ENCODE measurements around the gene NCOA7.
"Not testable (repeated sequence)": the region's sequence is repeated elsewhere in the genome, so short reads cannot be mapped to it uniquely, and the experiment has no call there.

NCOA7 gene

DNA sequence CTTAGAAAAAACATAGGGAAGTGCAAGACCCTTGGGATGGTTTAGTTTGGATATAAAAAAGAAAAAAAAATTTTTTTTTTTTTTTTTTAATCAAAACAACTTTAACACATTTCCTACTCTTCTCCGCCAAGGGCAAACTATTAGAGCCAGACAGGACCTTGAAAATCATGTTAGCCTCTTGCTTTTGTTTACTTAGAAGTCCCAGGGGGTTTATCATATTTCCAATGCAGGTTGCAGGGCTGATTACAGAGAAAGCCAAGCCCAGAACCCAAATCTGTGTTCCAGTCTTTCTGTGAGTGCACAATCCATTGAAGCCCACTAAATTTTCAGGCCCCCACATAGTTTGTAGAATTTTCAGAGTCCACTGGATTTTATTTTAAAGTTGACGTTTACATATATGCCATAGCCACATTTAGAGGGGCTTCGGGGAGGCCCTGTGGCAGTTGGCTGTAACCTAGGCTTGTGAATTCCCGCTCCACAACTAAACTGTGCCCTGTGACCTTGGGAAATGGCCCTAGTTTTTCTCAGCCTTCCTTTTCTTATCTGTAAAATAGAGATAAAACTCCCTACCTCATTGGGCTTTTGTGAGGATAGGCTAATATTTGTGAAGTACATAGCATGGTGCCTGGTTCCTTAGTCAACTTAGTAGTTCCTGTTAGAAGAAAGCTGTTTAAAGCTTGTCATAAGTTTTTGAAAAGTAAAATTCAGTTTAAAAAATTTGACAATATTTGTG is 55.7 kb downstream of the NCOA7 start:
- no peak for ATAC-seq
- H3K27ac Mint-ChIP-seq = no peak overlapping the region
- no peaks in the 10 kb centered on the region for H3K36me3 Mint-ChIP-seq

DNA sequence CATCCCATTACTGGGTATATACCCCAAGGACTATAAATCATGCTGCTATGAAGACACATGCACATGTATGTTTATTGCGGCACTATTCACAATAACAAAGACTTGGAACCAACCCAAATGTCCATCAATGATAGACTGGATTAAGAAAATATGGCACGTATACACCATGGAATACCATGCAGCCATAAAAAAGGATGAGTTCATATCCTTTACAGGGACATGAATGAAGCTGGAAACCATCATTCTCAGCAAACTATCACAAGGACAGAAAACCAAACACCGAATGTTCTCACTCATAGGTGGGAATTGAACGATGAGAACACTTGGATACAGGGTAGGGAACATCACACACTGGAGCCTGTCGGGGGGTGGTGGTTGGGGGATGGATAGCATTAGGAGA is 57.5 kb downstream of the NCOA7 start:
- H3K9me3 Mint-ChIP-seq; H3K4me3 Mint-ChIP-seq; H3K36me3 Mint-ChIP-seq; H3K27ac Mint-ChIP-seq; DNase-seq (ENCODE audit: low spot score in 2 of 2); ATAC-seq: not testable (repeated sequence)
- peaks cover 10% of the 10 kb centered on the region for H3K4me1 Mint-ChIP-seq

More for the DNA sequence above, 55.7 kb downstream of the NCOA7 start:
- Mint-ChIP-seq H3K4me3 (no peak overlapping the region), H3K9me3 (no peaks in the 10 kb centered on the region), H3K4me1 (peaks cover 8% of the 10 kb centered on the region)
- no peak for DNase-seq (ENCODE audit: low spot score in 2 of 2)

DNA sequence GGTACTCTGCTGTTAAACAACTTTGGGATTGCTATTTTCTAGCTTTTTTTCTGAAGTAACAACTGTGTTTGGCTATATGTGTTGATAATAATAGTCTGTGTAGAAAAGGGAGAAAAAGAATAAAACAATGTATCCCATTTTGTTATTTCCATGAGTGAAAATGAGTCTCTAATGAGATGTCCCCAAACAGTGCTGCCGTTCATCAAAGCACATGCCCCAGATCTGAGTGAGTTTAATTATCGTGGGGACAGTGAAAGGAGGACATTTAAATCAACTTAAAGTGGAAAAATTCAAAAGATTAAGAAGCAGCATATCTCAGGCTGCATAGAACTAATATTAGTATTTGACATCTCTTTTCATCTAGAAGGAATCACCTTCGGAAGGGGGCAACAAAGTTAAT is 59.6 kb downstream of the NCOA7 start:
- Mint-ChIP-seq H3K4me3 (no peak overlapping the region), H3K36me3 (peaks cover 14% of the 10 kb centered on the region), H3K9me3 (no peaks in the 10 kb centered on the region), H3K27ac (no peak overlapping the region), H3K4me1 (peaks cover 23% of the 10 kb centered on the region)
- ATAC-seq (no peak), DNase-seq (ENCODE audit: low spot score in 2 of 2) (no peak)

DNA sequence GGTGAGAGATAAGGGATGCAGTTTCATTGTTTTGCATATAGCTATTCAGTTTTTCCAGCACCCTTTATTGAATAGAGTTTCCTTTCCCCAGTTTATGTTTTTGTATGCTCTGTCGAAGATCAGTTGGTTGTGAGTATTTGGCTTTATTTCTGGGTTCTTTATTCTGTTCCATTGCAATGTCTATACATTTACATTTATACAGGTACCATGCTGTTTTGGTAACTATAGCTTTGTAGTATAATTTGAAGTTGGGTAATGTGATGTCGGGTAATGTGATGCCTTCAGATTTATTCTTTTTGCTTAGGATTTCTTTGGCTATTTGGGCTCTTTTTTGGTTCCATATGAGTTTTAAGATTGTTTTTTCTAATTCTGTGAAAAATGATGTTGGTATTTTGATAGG is 61.8 kb downstream of the NCOA7 start:
- peaks cover 28% of the 10 kb centered on the region for H3K36me3 Mint-ChIP-seq
- ATAC-seq = no peak
- H3K4me3 Mint-ChIP-seq = no peak overlapping the region
- no peak overlapping the region for H3K27ac Mint-ChIP-seq
- no peaks in the 10 kb centered on the region for H3K9me3 Mint-ChIP-seq
- peaks cover 34% of the 10 kb centered on the region for H3K4me1 Mint-ChIP-seq
- DNase-seq (ENCODE audit: low spot score in 2 of 2) = no peak

- no peak for DNase-seq (ENCODE audit: low spot score in 2 of 2)
- Mint-ChIP-seq H3K4me3 (no peak overlapping the region), H3K9me3 (no peaks in the 10 kb centered on the region), H3K36me3 (peaks cover 34% of the 10 kb centered on the region), H3K4me1 (peaks cover 34% of the 10 kb centered on the region), H3K27ac (no peak overlapping the region)
- no peak for ATAC-seq
Measured at GRCh38 chr6:125853168-125853567, 62.4 kb downstream of the NCOA7 start.

DNA sequence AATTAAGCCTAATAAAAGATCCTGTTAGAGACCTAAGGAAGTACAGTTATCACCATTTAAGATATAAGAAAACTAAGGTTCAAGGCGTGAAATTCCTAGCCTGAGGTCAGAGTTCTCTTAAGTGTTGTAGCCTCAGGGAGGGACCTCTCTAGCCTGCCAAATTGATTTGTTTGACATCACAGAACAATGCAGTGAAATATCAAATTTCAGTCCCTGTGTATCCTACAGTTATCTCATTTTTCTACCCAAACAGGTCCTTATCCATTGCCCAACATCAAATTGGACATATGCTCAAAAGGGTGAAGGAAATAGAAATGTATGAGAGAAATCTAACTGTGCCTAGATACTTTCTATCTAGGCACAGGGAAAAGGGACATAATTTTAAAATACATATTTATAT is 63.0 kb downstream of the NCOA7 start:
- ATAC-seq = no peak
- H3K9me3 Mint-ChIP-seq = no peaks in the 10 kb centered on the region
- H3K4me1 Mint-ChIP-seq = peaks cover 37% of the 10 kb centered on the region
- DNase-seq (ENCODE audit: low spot score in 2 of 2) = no peak
- H3K4me3 Mint-ChIP-seq = no peak overlapping the region
- no peak overlapping the region for H3K27ac Mint-ChIP-seq
- H3K36me3 Mint-ChIP-seq = peaks cover 38% of the 10 kb centered on the region

DNA sequence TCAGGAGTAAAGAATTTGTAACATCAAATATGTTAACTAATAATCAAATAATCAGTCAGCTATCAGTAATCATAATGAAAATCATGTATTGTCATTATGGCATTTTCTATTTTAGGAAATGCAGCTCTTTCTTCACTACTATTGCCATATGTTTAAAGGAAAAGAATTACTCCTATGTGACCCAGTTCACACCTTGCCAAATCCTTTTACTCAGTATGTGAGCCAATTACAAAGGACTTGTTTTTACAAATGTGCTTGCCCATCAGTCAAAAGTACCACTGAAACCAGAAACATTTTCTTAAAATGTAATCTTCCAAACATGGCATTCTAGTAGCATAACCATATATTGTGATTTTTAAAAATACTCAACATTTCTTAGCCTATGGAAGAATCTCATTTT is 63.6 kb downstream of the NCOA7 start:
- H3K27ac Mint-ChIP-seq = peak overlapping the region; percentile 10
- no peaks in the 10 kb centered on the region for H3K9me3 Mint-ChIP-seq
- H3K36me3 Mint-ChIP-seq = peaks cover 44% of the 10 kb centered on the region
- no peak overlapping the region for H3K4me3 Mint-ChIP-seq
- ATAC-seq = no peak
- DNase-seq (ENCODE audit: low spot score in 2 of 2) = no peak
- peaks cover 41% of the 10 kb centered on the region for H3K4me1 Mint-ChIP-seq

DNA sequence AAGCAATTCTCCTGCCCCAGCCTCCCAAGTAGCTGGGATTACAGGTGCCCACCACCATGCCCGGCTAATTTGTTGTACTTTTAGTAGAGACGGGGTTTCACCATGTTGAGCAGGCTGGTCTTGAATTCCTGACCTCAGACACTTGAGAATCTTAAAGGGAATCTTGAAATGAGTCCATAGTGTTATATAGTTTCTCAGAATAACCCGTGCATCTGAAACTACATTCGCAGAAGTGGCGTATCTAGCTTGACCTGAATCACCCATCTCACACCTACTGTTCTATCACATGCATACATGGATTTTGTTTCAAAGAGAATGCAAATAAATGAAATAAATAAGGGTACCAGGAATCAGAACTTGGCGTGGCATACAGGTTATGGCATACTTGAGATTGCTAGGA is 65.0 kb downstream of the NCOA7 start:
- no peaks in the 10 kb centered on the region for H3K9me3 Mint-ChIP-seq

DNA sequence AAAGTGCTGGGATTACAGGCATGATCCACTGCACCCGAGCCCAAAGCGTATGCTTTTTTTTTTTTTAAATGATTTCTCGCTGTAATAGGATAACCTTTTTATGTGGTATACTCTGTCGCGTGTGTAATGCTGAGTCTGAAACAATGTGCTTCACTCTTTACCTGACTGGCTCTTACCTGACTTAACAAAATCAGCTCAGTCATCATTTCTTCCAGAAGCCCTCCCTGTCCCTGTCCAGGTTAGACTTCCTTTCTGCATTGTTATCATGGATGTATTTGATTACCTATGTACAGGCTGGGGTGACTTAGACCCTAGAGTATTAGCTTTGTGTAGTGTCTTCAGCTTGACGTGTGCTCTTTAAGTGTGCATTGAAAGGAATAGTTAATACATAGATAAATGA is 67.1 kb downstream of the NCOA7 start:
- H3K27ac Mint-ChIP-seq = no peak overlapping the region
- H3K4me3 Mint-ChIP-seq = no peak overlapping the region
- peaks cover 36% of the 10 kb centered on the region for H3K4me1 Mint-ChIP-seq
- H3K36me3 Mint-ChIP-seq = peaks cover 48% of the 10 kb centered on the region
- DNase-seq (ENCODE audit: low spot score in 2 of 2) (no peak), ATAC-seq (no peak)
- H3K9me3 Mint-ChIP-seq = no peaks in the 10 kb centered on the region

More for the DNA sequence above, 65.0 kb downstream of the NCOA7 start:
- ATAC-seq = peak; percentile 98
- peaks cover 44% of the 10 kb centered on the region for H3K36me3 Mint-ChIP-seq
- peak overlapping the region; percentile 30 for H3K27ac Mint-ChIP-seq
- DNase-seq (ENCODE audit: low spot score in 2 of 2) = no peak
- peaks cover 41% of the 10 kb centered on the region for H3K4me1 Mint-ChIP-seq
- H3K4me3 Mint-ChIP-seq = no peak overlapping the region

DNA sequence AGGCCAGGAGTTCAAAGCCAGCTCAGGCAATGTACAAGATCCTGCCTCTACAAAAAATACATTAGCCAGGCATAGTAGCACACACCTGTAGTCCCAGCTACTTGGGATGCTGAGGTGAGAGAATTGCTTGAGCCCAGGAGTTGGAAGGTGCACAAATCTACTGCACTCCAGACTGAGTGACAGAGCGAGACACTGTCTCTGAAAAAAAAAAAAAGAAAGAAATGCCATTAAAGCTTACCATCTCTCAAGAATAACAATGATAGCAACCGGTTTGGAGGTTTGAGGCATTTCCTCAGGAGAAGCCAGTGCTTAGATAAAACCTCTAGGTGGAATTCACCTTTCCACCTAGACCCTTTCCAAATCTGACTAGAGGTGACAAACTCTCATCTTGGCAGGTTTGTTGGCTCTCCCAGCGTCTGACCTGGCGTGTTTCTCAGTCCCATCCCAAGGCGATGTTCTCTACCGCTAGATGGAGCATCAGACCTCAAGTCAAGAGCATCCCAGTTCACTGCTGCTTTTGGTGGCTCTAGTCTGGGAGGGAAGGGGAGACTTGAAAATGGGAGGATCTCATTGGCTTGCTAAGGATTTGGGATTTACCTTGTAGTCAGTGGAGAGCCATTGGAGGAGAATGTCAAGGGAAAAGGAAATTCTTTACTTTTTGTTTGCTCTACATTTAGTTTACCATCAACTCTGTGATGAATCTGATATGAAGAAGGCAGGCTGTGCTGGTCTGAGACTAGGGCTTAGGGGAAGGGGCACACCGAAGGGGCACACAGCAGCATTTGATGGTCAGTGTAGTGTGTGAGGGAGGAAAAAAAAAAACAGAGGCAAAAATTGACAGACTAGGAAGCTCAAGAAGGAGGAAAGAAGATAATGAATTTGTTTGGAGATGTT is 67.9 kb downstream of the NCOA7 start:
- ATAC-seq = peak; percentile 67
- H3K36me3 Mint-ChIP-seq = peaks cover 48% of the 10 kb centered on the region

DNA sequence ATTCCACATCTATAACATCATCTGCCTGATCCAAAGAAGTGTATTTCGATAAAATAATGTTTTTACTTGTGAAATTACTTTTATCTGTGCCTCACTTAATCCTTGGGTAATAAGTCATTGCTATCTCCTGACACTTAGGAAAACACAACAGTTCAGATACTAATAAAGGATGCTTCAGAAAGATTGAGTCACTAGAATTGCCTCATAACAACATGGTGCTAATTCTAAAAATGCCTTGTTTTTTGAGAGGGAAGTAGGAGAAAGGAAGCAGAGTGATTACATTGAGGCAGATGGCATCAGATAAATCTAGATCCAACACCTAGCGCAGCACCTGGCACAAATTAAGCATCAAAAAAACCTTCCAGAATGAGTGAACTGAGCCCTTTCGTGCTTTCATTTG is 69.0 kb downstream of the NCOA7 start:
- ATAC-seq (no peak), DNase-seq (ENCODE audit: low spot score in 2 of 2) (no peak)
- Mint-ChIP-seq H3K4me3 (no peak overlapping the region), H3K4me1 (peaks cover 24% of the 10 kb centered on the region), H3K36me3 (peaks cover 46% of the 10 kb centered on the region), H3K9me3 (no peaks in the 10 kb centered on the region), H3K27ac (no peak overlapping the region)

More for the DNA sequence above, 67.9 kb downstream of the NCOA7 start:
- H3K4me1 Mint-ChIP-seq = peaks cover 27% of the 10 kb centered on the region
- H3K4me3 Mint-ChIP-seq = no peak overlapping the region
- no peak overlapping the region for H3K27ac Mint-ChIP-seq
- H3K9me3 Mint-ChIP-seq = no peaks in the 10 kb centered on the region
- DNase-seq (ENCODE audit: low spot score in 2 of 2) = no peak

DNA sequence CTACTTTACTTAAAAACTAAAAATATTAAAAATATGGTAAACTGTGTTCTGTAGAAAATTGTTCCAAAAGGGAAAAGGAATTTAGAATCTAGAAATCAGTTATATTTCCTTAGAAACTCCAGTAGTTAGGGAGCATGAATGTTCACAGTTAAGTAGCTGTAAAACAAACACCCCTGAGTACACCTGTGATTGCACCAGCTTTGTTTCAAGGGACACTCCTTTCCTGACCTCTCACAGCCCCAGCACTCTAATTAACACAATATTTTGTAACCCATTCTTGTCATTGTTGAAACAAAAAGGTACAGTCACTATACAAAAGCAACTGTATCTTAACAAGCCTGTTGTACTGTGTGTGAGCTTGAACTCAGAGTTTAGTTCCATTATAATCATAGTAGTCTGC is 72.3 kb downstream of the NCOA7 start:
- Mint-ChIP-seq H3K4me3 (no peak overlapping the region), H3K4me1 (peaks cover 7% of the 10 kb centered on the region), H3K27ac (no peak overlapping the region), H3K9me3 (no peaks in the 10 kb centered on the region), H3K36me3 (peaks cover 22% of the 10 kb centered on the region)
- DNase-seq (ENCODE audit: low spot score in 2 of 2) (no peak), ATAC-seq (no peak)

DNA sequence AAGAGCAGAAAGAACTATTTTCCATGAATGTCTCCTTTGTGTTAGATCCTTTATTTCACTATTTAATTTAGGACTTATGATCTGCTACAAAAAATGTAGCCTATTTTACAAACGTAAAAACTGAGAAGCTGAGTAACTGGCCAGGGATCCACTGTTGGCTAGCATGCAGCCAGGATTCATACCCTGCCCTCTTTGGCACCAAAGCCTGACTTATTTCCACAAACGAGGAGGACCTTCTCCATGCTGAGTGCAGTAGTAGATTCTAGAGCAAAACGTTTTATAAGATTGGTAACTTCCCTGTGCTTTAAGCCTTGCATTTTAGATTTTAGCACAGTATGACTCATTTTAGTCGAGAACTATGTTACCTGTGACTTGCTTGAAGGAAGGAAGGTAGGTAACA is 74.3 kb downstream of the NCOA7 start:
- ATAC-seq (no peak), DNase-seq (ENCODE audit: low spot score in 2 of 2) (no peak)
- no peak overlapping the region for H3K4me3 Mint-ChIP-seq
- peaks cover 6% of the 10 kb centered on the region for H3K4me1 Mint-ChIP-seq
- H3K27ac Mint-ChIP-seq = no peak overlapping the region
- peaks cover 11% of the 10 kb centered on the region for H3K36me3 Mint-ChIP-seq
- H3K9me3 Mint-ChIP-seq = no peaks in the 10 kb centered on the region

DNA sequence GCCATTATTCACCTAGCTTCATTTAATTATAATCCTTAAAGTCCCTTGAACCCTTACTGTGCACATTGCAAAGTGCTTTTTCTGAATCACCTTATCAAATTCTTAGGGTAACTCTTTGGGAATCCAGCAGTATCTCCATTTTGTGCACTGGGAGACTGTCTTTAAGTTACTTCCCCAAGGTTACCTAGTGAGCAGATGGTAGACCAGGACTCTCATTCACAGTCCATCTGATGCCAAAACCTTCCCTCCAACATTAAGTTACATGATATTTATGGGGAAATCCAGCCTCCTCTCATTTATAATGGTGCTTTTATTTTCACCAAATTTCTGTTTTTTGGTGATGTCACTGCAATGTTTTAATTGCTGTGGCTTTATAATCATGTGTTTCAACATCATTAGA is 75.7 kb downstream of the NCOA7 start:
- no peak for DNase-seq (ENCODE audit: low spot score in 2 of 2)
- Mint-ChIP-seq H3K4me3 (no peak overlapping the region), H3K4me1 (peaks cover 18% of the 10 kb centered on the region), H3K36me3 (peaks cover 8% of the 10 kb centered on the region), H3K27ac (no peak overlapping the region), H3K9me3 (no peaks in the 10 kb centered on the region)
- ATAC-seq = no peak

GRCh38 chr6:125867483-125867942 is 76.8 kb downstream of the NCOA7 start:
- no peak for DNase-seq (ENCODE audit: low spot score in 2 of 2)
- H3K27ac Mint-ChIP-seq = no peak overlapping the region
- H3K4me1 Mint-ChIP-seq = peaks cover 21% of the 10 kb centered on the region
- no peak overlapping the region for H3K4me3 Mint-ChIP-seq
- ATAC-seq = no peak
- H3K36me3 Mint-ChIP-seq = no peaks in the 10 kb centered on the region
- no peaks in the 10 kb centered on the region for H3K9me3 Mint-ChIP-seq

DNA sequence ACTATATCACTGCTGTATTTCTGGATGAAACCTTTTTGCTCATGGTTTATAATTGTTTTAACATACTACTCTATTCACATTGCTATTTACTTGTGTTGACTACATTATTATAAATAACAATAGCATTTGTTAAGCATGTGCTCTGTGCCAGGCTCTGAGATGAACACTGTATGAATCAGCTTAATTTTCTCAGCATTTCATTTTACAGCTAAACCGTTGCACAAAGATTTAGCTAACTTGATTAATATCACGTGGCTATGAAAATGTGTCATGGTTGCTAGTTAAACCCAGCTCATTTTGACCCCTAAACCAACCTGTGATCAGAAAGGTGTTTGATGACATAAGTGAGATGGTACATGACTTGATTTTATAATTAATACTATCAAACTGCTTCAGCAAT is 77.5 kb downstream of the NCOA7 start:
- DNase-seq (ENCODE audit: low spot score in 2 of 2) (no peak), ATAC-seq (no peak)
- Mint-ChIP-seq H3K9me3 (no peaks in the 10 kb centered on the region), H3K4me3 (no peak overlapping the region), H3K4me1 (peaks cover 21% of the 10 kb centered on the region), H3K27ac (no peak overlapping the region), H3K36me3 (no peaks in the 10 kb centered on the region)
